A172 (cell line): ENCODE measurements around the gene ZNF681. TPM values are rescaled to one million over a fixed set of nuclear protein-coding genes. Genes with fewer than 3 reads are reported as not detected.
"Not testable (repeated sequence)": the region's sequence is repeated elsewhere in the genome, so short reads cannot be mapped to it uniquely, and the experiment has no call there.

ENCODE experiments used
- DNase-seq: peaks from one replicate; pipeline ENCODE4 v3.0.0-alpha.2; 2015; ENCODE audit warnings: low spot score
- total RNA-seq: library from RNA; depleted of rRNA; stranded (reverse); fragments of >200 nt; shearing (Covaris generic); gene quantifications from 2 replicates; pipeline ENCODE4 v1.2.3, GENCODE V29; 2014; rRNA removed

The ZNF681 gene
- total RNA-seq, 1 experiment from 2014 or later: 1.7 TPM

DNA sequence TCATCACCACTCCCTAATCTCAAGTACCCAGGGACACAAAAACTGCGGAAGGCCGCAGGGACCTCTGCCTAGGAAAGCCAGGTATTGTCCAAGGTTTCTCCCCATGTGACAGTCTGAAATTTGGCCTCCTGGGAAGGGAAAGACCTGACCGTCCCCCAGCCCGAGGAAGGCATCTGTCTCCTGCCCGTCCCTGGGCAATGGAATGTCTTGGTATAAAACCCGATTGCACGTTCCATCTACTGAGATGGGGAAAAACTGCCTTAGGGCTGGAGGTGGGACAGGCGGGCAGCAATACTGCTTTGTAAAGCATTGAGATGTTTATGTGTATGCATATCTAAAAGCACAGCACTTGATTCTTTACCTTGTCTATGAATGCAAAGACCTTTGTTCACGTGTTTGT lies 65.8 kb downstream of the ZNF681 start:
- DNase-seq: not testable (repeated sequence)

Other genes starting within 250 kb of the ZNF681 start
- gene ZNF675, start 71.7 kb downstream of the ZNF681 start, total RNA-seq: 19.2 and 34.0 TPM in 2 replicates
- gene ZNF726, start 156.0 kb upstream of the ZNF681 start, total RNA-seq: 6.7 and 10.4 TPM in 2 replicates